GM21717 (cell line): ENCODE measurements around the gene EPHB2.

Experiments
- ATAC-seq: cut with Tn5 transposase; IDR thresholded peaks from one replicate; pipeline ENCODE4 v1.9.1; 2021; ENCODE audit warnings: mild to moderate bottlenecking, moderate library complexity; ENCODE audit not compliant: unreplicated experiment

EPHB2 gene

DNA sequence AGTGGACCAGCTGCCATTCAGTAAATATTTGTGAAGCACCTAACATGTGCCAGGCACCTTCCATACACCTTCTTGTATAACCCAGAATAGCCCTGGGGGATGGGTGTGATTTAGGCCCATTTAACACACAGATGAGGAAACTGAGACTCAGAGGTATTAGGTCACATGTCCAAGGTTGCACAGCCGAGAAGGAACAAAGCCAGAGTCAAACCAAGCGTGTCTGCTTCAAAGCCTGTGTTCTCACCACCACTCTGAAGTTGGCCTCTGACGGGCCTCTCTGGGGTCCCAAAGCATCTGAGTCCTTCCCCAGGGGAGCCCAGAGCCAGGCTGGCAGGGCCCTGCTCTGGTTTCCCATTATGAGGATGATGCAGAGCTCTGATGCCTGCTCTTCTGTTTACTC is 196.9 kb downstream of the EPHB2 start:
- no peak for ATAC-seq

DNA sequence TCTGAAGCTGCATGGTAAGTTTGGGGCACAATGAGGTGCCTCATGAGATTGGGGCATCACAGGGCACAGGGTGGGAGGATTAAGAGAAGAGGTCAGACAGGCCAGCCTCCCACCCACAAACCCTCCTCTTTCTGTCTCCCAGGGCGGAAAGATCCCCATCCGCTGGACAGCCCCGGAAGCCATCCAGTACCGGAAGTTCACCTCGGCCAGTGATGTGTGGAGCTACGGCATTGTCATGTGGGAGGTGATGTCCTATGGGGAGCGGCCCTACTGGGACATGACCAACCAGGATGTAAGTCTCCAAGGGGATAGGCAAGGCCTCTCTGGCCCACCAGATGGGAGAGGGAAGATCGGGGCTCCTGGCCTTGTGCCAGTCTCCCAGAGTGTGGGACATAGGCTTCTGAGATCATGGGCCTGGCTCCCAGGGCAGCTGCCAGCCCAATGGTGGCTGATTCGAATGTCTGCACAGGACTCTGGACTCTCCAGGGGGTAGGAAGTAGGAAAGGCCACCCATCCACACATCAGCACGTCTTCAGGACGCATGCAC is 198.3 kb downstream of the EPHB2 start:
- ATAC-seq, result no peak

- ATAC-seq, result no peak
Observed at GRCh38 chr1:22910286-22910685, 199.6 kb downstream of the EPHB2 start.

DNA sequence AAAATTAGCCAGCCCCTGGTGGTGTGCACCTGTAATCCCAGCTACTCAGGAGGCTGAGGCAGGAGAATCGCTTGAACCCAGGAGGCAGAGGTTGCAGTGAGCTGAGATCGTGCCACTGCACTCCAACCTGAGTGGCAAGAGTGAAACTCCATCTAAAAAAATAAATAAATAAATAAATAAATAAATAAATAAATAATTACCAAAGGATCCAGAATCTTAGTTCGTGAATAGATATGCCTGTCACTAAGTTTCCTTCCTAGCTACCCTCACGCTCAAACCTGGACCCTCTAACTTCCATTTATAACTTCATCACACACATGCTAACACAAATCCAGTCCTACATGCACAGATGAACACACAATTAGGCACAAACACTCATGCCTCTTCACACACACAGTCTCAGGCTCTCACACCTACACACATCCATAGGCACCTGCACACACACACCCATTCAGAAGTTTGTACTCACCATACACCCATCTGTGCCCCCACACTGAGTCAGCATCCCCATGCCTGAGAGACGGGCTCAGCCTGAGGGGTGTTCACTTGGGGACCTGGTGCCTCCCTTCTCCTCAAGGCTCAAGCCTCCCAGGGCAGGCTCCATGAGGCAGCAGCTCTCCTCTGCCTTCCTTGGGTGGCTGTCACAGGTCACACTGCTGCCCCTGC is 200.5 kb downstream of the EPHB2 start:
- no peak for ATAC-seq

DNA sequence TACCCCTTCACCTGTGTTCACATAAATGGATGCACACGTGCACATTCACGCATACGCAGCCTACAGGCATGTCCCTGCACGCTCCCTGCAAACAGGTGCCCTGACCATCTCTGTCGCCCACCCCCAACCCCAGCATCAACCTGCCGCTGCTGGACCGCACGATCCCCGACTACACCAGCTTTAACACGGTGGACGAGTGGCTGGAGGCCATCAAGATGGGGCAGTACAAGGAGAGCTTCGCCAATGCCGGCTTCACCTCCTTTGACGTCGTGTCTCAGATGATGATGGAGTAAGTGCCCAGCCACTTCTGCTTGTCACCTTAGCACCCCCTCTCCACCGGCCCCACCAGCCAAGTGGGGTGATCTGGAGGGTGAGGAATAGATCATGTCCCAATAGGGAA is 201.7 kb downstream of the EPHB2 start:
- ATAC-seq, result no peak

DNA sequence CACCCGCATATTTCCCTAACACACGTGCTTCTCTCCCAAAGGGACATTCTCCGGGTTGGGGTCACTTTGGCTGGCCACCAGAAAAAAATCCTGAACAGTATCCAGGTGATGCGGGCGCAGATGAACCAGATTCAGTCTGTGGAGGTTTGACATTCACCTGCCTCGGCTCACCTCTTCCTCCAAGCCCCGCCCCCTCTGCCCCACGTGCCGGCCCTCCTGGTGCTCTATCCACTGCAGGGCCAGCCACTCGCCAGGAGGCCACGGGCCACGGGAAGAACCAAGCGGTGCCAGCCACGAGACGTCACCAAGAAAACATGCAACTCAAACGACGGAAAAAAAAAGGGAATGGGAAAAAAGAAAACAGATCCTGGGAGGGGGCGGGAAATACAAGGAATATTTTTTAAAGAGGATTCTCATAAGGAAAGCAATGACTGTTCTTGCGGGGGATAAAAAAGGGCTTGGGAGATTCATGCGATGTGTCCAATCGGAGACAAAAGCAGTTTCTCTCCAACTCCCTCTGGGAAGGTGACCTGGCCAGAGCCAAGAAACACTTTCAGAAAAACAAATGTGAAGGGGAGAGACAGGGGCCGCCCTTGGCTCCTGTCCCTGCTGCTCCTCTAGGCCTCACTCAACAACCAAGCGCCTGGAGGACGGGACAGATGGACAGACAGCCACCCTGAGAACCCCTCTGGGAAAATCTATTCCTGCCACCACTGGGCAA is 202.9 kb downstream of the EPHB2 start:
- ATAC-seq, result no peak

GRCh38 chr1:22914156-22914555 is 203.5 kb downstream of the EPHB2 start:
- no peak for ATAC-seq

DNA sequence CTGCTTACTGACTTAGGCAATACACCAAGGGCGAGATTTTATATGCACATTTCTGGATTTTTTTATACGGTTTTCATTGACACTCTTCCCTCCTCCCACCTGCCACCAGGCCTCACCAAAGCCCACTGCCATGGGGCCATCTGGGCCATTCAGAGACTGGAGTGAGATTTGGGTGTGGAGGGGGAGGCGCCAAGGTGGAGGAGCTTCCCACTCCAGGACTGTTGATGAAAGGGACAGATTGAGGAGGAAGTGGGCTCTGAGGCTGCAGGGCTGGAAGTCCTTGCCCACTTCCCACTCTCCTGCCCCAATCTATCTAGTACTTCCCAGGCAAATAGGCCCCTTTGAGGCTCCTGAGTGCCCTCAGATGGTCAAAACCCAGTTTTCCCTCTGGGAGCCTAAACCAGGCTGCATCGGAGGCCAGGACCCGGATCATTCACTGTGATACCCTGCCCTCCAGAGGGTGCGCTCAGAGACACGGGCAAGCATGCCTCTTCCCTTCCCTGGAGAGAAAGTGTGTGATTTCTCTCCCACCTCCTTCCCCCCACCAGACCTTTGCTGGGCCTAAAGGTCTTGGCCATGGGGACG is 204.1 kb downstream of the EPHB2 start:
- no peak for ATAC-seq

GRCh38 chr1:22915231-22915630 is 204.6 kb downstream of the EPHB2 start:
- ATAC-seq, result no peak

DNA sequence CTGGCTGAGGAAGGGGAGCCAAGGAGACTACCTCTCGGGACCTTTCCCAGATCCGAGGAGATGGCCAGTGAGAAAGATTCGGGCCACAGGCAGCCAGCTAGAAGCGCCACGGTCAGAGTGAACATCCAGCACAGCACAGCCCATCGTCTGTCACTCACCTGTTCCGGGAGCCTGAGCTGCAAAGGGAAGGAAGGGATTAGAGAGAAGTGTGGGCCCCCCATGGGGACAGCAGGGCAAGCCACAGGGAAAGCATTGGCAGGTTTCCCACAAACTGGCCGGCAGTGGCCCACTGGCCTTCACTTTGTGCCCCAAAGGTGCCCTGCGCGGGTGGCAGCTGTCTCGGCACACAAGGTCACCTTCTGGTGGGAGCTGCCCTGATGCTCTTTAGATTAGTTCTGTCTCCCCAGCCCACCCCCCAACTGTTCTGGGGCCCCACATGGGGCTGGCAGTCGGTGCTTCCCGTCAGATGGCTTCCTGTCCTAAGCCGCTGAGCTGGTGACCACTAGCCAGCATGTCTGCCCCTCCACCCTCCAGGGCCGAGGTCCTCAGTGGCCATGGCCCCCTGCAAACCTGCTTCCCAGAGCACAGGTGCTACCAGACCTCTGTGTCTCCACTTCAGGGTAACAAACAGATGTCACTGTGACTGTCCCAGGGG is 205.3 kb downstream of the EPHB2 start:
- no peak for ATAC-seq

- no peak for ATAC-seq
Observed at GRCh38 chr1:22916471-22916820, 205.8 kb downstream of the EPHB2 start.

- no peak for ATAC-seq
Observed at GRCh38 chr1:22917989-22918388, 207.3 kb downstream of the EPHB2 start.

GRCh38 chr1:22918644-22919043 is 208.0 kb downstream of the EPHB2 start:
- ATAC-seq, result no peak

DNA sequence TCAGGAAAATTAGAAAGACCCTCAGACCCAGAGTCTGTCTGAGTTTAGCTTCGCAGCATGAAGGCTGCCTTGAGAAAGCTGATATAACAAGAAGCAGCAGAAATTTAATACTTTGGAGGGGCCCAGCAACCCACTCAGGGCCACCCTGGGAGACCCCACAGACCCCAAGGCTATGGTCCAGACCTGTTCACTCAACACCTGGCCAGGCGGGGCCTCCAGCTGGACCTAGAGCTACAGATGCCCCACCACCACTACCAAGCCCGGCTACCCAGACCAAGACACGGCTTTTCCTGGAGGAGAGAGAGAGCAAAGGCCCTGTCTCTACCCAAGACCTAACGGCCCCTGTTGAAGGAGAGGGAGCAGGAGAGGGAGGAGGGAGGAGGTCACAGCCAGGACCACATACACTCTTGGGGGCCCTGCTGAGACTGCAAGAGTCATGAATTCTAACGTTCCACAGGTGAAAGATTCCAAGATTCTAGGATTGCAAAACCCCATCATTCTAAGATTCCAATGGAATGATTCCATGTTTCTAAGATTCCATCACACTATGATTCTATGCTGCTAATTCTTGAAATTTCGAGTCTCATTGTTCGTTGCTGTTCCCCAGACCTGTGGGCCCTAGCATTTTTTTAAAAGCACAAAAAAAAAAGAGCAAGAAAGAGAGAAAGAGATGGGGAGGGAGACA is 208.8 kb downstream of the EPHB2 start:
- no peak for ATAC-seq

DNA sequence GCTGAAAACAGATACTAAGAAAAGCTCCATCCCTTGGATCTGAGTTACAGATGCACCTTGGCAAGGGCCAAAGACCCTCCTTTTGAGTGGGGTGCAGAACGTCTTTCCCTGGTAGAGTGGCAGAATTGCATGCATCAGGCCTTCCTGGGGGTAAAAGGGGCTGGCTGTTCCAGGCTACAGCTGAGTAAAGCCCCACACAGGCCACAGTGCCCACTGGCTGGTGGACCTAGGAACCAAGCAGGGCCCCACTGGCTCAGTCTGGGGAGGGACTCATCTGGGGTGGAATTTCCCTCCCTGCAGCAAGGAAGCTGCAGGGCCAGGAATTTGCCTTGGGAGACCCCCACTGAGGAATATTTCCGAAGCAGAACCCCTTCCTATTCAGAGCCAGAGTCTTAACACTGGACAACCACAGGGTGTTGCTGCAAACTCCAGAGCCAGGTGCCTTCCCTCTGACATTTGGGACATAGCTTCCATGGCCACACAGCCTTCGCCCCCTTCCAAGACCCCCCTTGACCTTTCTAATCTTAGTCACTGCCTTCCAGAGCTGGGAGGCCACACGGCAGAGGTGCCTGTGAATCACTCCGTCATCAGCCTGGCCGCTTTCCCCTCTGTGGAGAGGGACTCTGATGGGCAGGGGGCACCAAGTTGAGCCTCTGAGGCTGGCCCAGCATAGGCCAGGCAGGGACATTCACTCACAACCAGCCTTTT is 209.5 kb downstream of the EPHB2 start:
- ATAC-seq, result no peak

DNA sequence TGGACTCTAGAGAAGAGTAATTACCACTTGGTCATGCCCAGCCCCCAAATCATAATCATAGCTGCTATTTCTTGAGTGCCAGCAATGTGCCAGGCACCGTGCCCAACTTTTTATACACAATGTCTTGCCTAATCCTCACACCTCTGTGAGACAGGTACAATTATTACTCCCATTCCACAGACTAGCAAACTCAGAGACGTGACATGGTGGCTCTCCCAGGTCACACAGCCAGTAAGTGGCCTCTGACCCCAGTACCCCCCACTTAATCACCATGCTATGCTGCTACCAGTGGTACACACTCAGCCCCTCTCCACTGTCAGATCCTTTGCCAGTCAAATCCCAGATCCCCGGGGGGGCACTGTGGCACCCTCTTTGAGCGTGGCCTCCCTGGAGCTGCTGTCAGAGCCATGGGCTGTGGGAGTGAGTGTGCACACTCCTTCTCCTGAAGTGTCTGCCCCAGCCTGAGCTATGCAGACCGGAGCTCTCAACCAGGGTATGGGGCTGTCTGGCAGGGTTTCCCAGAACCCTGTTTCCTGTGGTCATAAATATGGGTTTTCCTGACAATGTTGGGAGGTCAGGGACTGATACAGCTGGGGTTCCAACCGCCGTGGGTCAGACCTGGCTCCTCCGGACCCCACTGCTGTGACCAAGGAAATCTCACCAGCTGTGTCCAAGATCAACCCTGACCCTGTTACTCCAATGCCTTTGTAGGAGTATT is 210.3 kb downstream of the EPHB2 start:
- no peak for ATAC-seq

DNA sequence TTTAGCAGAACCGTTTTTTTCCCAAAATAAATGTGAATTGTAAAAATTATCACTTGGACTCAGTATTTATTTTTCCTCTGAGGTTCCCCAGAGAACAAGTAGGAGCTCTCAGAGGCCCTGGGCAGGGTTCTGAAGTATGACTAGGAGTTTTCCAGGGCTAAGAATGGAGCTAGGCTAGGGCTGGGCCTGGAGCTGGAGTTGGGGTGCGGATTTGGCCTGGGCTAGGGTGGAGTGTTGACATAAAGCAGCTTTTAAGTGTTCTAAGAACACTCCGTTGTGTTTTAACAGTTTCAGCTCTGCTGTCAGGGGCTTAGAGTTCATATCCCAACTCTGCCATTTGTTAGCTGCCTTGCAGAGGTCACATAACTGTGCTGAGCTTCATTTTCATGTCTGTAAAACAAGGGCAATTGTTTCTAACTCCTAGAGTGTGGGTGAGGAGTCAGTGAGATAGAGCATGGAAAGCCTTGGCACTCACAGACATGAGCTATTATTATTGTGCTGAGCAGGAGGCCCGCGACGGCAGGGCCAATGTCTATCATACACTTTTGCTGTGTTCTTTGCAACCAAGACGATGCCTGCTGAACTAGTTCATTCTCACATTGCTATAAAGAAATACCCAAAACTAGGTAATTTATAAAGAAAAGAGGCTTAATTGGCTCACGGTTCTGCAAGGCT is 210.9 kb downstream of the EPHB2 start:
- no peak for ATAC-seq

GRCh38 chr1:22922640-22923039 is 212.0 kb downstream of the EPHB2 start:
- ATAC-seq, result no peak

- no peak for ATAC-seq
Observed at GRCh38 chr1:22925111-22925510, 214.5 kb downstream of the EPHB2 start.
